HG02759 (cell line): ENCODE results near the gene RNU2-1.
"Not testable (repeated sequence)": the region's sequence is repeated elsewhere in the genome, so short reads cannot be mapped to it uniquely, and the experiment has no call there.

Experiments used
- ATAC-seq: cut with Tn5 transposase; IDR thresholded peaks from one replicate; pipeline ENCODE4 v1.9.1; 2021; ENCODE audit warnings: mild to moderate bottlenecking, moderate library complexity; ENCODE audit not compliant: unreplicated experiment

RNU2-1 gene

DNA sequence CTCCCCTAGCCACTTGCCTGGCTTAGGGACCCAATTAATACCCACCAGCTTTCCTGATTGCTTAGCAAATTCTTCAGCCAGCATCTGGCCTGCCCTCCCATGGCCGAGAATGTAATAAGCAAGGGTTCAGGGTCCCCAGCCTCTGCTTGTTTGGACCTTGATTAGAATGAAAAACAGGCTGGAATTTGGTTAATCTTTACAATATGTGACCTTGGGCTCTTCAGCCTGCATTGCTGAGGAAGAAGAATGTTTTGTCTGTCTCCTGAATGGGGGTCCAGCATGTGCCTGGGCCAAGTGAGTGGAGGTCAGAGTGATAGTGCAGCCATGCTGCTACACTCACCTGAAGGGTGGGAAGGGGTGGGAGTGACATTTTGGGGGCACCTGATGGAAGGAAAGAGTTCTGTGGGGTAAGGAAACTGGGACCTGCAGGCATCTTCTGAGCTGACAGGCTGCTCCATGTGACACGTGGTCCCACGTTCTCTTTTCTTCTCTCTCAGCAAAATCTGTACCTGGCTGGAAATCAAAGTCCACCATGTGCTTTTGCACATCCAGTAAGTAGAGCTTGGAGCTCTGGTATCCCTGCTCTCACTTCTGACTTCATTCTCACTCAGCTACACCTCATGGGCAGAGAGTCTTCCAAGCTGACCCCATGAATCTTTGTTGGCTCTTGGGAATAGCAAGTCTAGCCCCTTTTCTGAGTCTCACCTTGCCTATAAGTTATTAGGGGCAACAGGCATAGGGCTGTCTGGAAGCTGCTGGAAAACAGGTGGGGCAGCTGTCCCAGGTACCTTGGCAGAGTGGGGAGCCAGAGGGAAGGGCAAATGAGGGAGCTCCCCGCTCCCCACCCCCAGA lies 16.8 kb downstream of the RNU2-1 start:
- no peak for ATAC-seq

GRCh38 chr17:43216369-43216761 lies 17.4 kb downstream of the RNU2-1 start:
- ATAC-seq, result no peak

DNA sequence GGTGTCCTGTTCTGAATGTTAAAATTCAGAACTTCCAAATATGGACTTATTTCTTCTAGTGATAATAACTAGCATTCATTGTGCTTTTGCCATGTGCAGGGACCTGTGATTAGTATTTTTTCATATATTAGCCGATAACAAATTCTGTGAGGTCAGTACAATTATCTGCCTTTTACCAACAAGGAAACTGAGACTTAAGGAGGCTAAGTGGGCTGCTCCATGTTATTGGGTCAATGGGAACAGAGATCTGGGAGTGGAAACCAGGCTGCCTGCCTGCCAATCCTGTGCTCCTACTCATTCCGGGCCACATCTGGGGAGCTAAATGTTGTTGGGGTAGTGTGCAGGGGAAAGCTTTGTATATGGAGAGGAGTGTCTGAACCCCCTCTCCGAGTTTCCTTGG lies 18.4 kb downstream of the RNU2-1 start:
- ATAC-seq, result no peak

DNA sequence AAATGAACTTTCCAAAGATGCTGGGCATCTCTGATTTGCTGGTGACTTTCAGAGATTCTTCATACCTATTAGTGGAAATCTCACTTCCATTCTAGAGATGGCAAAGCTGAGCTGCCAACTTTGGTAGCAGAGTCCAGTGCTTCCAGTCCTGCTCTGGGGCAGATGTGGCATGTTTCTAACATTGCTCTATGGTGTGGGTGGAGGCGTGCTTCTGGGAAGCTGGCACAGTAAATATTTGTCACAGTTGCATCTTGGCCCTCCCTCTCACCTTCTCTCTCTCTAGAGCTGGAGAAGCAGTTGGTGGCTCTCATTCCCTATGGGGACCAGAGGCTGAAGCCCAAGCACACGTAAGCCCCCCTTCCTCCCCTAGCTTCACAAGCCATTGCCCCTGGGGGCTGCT lies 20.2 kb downstream of the RNU2-1 start:
- no peak for ATAC-seq

DNA sequence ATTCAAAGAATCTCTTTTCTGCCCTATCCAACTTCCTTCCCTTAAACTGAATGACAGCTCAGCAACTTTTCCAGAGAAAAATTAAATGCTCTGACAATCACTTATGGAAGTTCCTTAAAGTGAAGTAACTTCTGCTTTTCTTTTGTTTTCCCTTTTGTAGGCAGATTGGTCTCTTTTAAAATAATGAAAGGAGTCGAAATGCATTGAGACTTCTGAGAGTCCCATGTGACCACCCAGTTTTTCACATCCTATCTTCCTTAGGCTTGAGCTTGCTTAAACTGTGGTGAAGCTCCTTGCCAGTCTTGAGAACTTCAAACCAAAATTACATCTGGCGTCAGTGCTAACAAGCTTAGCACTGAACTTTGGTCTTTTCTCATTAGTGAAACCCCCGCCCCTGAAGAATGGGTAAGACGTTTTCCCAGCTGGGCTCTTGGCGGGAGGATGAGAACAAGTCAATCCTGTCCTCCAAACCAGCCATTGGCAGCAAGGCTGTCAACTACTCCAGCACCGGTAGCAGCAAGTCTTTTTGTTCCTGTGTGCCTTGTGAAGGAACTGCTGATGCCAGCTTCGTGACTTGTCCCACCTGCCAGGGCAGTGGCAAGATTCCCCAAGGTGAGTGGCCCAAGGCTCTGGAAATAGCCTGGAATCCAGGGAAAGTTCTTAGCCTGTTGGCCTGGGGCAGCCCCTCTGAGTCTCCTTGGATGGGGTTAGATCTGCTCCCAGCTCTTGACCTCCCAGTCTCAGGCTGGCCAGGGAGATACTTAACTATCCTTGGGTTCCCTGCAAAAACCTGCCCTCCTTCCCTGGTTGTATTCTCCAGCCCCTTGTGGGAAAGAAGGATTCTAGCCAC lies 20.9 kb downstream of the RNU2-1 start:
- ATAC-seq, result no peak

- ATAC-seq, result peak; percentile 76
These were observed 22.0 kb downstream of the RNU2-1 start, which contains the start of gene TMEM106A for GRCh38 chr17:43211480-43212402. TSS of gene TMEM106A (plus strand) at chr17:43211875. CDS start at chr17:43213042, 1,167 bp downstream.

DNA sequence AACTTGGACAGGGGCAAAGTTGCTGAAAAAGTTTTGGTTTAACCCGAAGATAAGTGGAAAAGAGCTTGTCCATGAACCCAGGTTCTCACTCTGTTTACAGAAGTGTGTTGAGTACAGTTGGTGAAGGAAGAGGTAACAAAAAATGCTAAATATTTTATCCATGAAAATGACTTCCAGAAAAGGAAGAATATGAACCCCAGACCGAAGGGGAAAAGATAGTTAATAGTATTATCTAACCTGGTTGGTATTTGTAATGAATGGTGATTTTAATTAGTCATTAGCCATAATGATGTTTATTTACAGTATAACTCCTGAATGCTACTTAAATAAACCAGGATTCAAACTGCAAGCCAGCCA lies 22.7 kb downstream of the RNU2-1 start:
- ATAC-seq, result no peak

- ATAC-seq, result no peak
These were observed 23.2 kb downstream of the RNU2-1 start for GRCh38 chr17:43210576-43210975.

GRCh38 chr17:43203013-43203412 lies 30.8 kb downstream of the RNU2-1 start:
- ATAC-seq, result not testable (repeated sequence)

DNA sequence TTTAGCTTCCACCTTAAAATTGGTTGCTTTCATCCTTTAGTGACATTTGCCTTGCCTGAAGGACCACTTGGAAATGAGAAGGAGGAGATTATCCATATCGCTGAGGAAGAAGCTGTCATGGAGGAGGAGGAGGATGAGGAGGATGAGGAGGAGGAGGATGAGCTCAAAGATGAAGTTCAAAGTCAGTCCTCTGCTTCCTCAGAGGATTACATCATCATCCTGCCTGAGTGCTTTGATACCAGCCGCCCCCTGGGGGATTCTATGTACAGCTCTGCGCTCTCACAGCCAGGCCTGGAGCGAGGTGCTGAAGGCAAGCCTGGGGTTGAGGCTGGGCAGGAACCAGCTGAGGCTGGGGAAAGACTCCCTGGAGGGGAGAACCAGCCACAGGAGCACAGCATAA lies 33.6 kb downstream of the RNU2-1 start:
- no peak for ATAC-seq

- ATAC-seq, result no peak
These were observed 34.1 kb downstream of the RNU2-1 start for GRCh38 chr17:43199633-43200032.

DNA sequence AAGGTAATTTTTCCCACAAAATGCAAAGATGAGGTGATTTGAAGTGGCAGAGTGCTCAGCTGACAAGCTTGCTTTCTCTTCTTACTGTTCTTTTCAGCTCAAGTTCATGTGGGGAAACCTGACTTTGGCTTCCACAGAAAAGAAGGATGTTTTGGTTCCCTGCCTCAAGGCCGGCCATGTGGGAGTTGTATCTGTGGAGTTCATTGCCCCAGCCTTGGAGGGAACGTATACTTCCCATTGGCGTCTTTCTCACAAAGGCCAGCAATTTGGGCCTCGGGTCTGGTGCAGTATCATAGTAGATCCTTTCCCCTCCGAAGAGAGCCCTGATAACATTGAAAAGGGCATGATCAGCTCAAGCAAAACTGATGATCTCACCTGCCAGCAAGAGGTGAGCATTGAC lies 40.5 kb downstream of the RNU2-1 start:
- ATAC-seq, result no peak

- not testable (repeated sequence) for ATAC-seq
These were observed 47.1 kb downstream of the RNU2-1 start for GRCh38 chr17:43186656-43187055.

DNA sequence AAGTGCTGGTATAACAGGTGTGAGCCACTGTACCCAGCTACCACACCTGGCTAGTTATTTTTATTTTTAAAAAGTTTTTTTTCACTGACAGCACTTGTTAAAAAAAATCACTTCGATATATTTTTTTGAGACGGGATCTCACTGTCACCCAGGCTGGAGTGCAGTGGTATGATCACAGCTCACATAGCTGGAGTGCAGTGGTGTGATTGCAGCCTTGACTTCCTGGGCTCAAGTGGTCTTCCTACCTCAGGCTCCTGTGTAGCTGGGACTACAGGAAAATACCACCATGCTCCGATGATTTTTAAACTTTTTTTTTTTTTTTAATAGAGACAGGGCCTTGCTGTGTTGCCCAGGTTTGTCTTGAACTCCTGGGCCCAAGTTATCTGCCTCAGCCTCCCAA lies 49.9 kb downstream of the RNU2-1 start:
- ATAC-seq, result no peak
